Activated B cell treated with CpG ODN at 0.5 μM for 24 hours (primary cell): ENCODE data around the gene SCPEP1. TPM values are rescaled to one million over a fixed set of nuclear protein-coding genes. Genes with fewer than 3 reads are reported as not detected.

Source experiments
- ATAC-seq: fragments of 200-7000 bp; cut with Tn5 transposase; one replicate; pipeline ENCODE4 v1.10.0; 2021; ENCODE audit warnings: low read depth, mild to moderate bottlenecking, moderate library complexity
- CTCF ChIA-PET: fragments of 350-600 bp; sonication (Branson Sonifier 250); formaldehyde crosslinking; loops from one replicate; lab custom pipeline; 2021; ENCODE audit warnings: antibody characterized with exemption; lab: Charles Lee
- POLR2A ChIA-PET: fragments of 350-600 bp; sonication (Branson Sonifier 250); formaldehyde crosslinking; loops from one replicate; lab custom pipeline; 2021; ENCODE audit warnings: antibody characterized with exemption; lab: Charles Lee
- DNase-seq: peaks from one replicate; pipeline ENCODE4 v3.0.0; 2022
- H3K27ac Mint-ChIP-seq: one replicate; pipeline ENCODE4 v1.8.0; 2020; ENCODE audit warnings: mixed read lengths
- H3K27me3 Mint-ChIP-seq: one replicate; pipeline ENCODE4 v1.8.0; 2021; ENCODE audit warnings: mixed read lengths
- H3K36me3 Mint-ChIP-seq: one replicate; pipeline ENCODE4 v1.8.0; 2021; ENCODE audit warnings: low read depth, mixed read lengths
- H3K4me1 Mint-ChIP-seq: one replicate; pipeline ENCODE4 v1.8.0; 2021; ENCODE audit warnings: mixed read lengths
- H3K4me3 Mint-ChIP-seq: one replicate; pipeline ENCODE4 v1.8.0; 2020; ENCODE audit warnings: mild to moderate bottlenecking, mixed read lengths
- H3K9me3 Mint-ChIP-seq: one replicate; pipeline ENCODE4 v1.8.0; 2020; ENCODE audit warnings: mixed read lengths
- CTCF ChIP-seq: fragments of 200-600 bp; IDR thresholded peaks from one replicate; pipeline ENCODE4 v1.8.0; 2022; ENCODE audit warnings: antibody characterized with exemption, mild to moderate bottlenecking
- intact Hi-C: fragments of 100-400 bp; cut with micrococcal nuclease; formaldehyde crosslinking; loops from one replicate; pipeline ENCODE4 v1.15.1; 2024
- total RNA-seq: library from RNA; stranded (reverse); gene quantifications from 2 replicates; pipeline ENCODE4 v1.2.3, GENCODE V29; 2022

The SCPEP1 gene
- total RNA-seq, 1 donor from 2014 or later: 35.2 TPM

GRCh38 chr17:57038486-57038885 lies 60.6 kb downstream of the SCPEP1 start:
- no peak for ATAC-seq
- POLR2A ChIA-PET: no interaction called here
- Mint-ChIP-seq H3K27ac (no peak overlapping the region), H3K36me3 (no peaks in the 10 kb centered on the region), H3K4me3 (no peak overlapping the region), H3K9me3 (no peaks in the 10 kb centered on the region), H3K27me3 (peaks cover 26% of the 10 kb centered on the region), H3K4me1 (no peaks in the 10 kb centered on the region)
- TF ChIP-seq CTCF: no peak
- CTCF ChIA-PET: no interaction called here
- intact Hi-C loops: no loop called here
- DNase-seq: no peak

- no peak for TF ChIP-seq CTCF
- no peaks in the 10 kb centered on the region for H3K36me3 Mint-ChIP-seq
- H3K9me3 Mint-ChIP-seq: no peaks in the 10 kb centered on the region
- ATAC-seq (no peak), DNase-seq (no peak)
- intact Hi-C loops: no loop called here
- H3K4me3 Mint-ChIP-seq: no peak overlapping the region
- CTCF ChIA-PET: no interaction called here
- POLR2A ChIA-PET: no interaction called here
- H3K4me1 Mint-ChIP-seq: peaks cover 6% of the 10 kb centered on the region
- peaks cover 36% of the 10 kb centered on the region for H3K27me3 Mint-ChIP-seq
- no peak overlapping the region for H3K27ac Mint-ChIP-seq
These were observed 62.6 kb downstream of the SCPEP1 start for GRCh38 chr17:57040571-57040970.

- H3K27me3 Mint-ChIP-seq: peaks cover 36% of the 10 kb centered on the region
- CTCF ChIA-PET: no interaction called here
- no peak for DNase-seq
- peaks cover 23% of the 10 kb centered on the region for H3K4me1 Mint-ChIP-seq
- H3K4me3 Mint-ChIP-seq: no peak overlapping the region
- no peak for ATAC-seq
- POLR2A ChIA-PET: no interaction called here
- no peak overlapping the region for H3K27ac Mint-ChIP-seq
- H3K9me3 Mint-ChIP-seq: no peaks in the 10 kb centered on the region
- no peaks in the 10 kb centered on the region for H3K36me3 Mint-ChIP-seq
- intact Hi-C loops: no loop called here
- no peak for TF ChIP-seq CTCF
These were observed 65.3 kb downstream of the SCPEP1 start for GRCh38 chr17:57043276-57043675.

- DNase-seq (no peak), ATAC-seq (no peak)
- ChIA-PET CTCF (no interaction called here), POLR2A (interaction anchor here (0.8 to 3.1 kb wide), 3 partner anchors 13 to 67 kb away, joined by 5 to 12 read pairs (median 5); partner anchors contain the start of genes AKAP1 and SCPEP1)
- TF ChIP-seq CTCF: no peak
- Mint-ChIP-seq H3K9me3 (no peaks in the 10 kb centered on the region), H3K4me1 (peaks cover 23% of the 10 kb centered on the region), H3K27ac (no peak overlapping the region), H3K36me3 (no peaks in the 10 kb centered on the region), H3K4me3 (peak overlapping the region; percentile 81), H3K27me3 (peaks cover 34% of the 10 kb centered on the region)
- intact Hi-C loops: no loop called here
These were observed 67.3 kb downstream of the SCPEP1 start for GRCh38 chr17:57044976-57045867.
